Activated naive CD4-positive, alpha-beta T cell treated with anti-CD3 and anti-CD28 coated beads, Interleukin-2, amount 50 U/mL, for 72 hours (primary cell): ENCODE data around the gene FABP3. TPM values are rescaled to one million over a fixed set of nuclear protein-coding genes. Genes with fewer than 3 reads are reported as not detected.
A peak's percentile ranks its signal among the peaks of the same experiment; 100 is the strongest.

Experiments used
- ATAC-seq, 2 donors: fragments of 150-1000 bp; cut with Tn5 transposase; 2 replicates each; pipeline ENCODE4 v1.10.0; 2021; ENCODE audit warnings: mild to moderate bottlenecking in 2 of 2, moderate library complexity in 2 of 2
- DNase-seq, 2 donors: peaks; one replicate each; pipeline ENCODE4 v3.0.0; 2021 to 2022; ENCODE audit warnings: low spot score in 2 of 2
- H3K27ac Mint-ChIP-seq, 2 donors: one replicate each; pipeline ENCODE4 v1.8.0; 2022; ENCODE audit warnings: mild to moderate bottlenecking in 2 of 2, mixed read lengths in 2 of 2
- H3K36me3 Mint-ChIP-seq, 2 donors: one replicate each; pipeline ENCODE4 v1.8.0; 2022; ENCODE audit warnings: mixed read lengths in 2 of 2
- H3K9me3 Mint-ChIP-seq, 2 donors: one replicate each; pipeline ENCODE4 v1.8.0; 2022; ENCODE audit warnings: mixed read lengths in 2 of 2
- total RNA-seq, 2 donors: library from RNA; stranded (reverse); gene quantifications; one replicate each; pipeline ENCODE4 v1.2.3, GENCODE V29; 2022

Gene FABP3
- total RNA-seq, 2 donors from 2014 or later = not detected

GRCh38 chr1:31362032-31362431 lies 10.8 kb downstream of the FABP3 start:
- ATAC-seq (no peak), DNase-seq (no peak)
- Mint-ChIP-seq H3K36me3 (no peaks in the 10 kb centered on the region), H3K9me3 (no peaks in the 10 kb centered on the region), H3K27ac (no peak overlapping the region)

- DNase-seq (no peak), ATAC-seq (no peak)
- Mint-ChIP-seq H3K27ac (no peak overlapping the region), H3K9me3 (no peaks in the 10 kb centered on the region), H3K36me3 (no peaks in the 10 kb centered on the region)
Observed at GRCh38 chr1:31361607-31362006, 11.3 kb downstream of the FABP3 start.

- H3K36me3 Mint-ChIP-seq = no peaks in the 10 kb centered on the region
- no peaks in the 10 kb centered on the region for H3K9me3 Mint-ChIP-seq
- no peak overlapping the region for H3K27ac Mint-ChIP-seq
- no peak for DNase-seq
- ATAC-seq = no peak
Observed at GRCh38 chr1:31356427-31356826, 16.4 kb downstream of the FABP3 start.

GRCh38 chr1:31354283-31354682 lies 18.6 kb downstream of the FABP3 start:
- H3K9me3 Mint-ChIP-seq = no peaks in the 10 kb centered on the region
- H3K36me3 Mint-ChIP-seq = peaks cover 0 to 7% of the 10 kb centered on the region in 2 donors
- no peak overlapping the region for H3K27ac Mint-ChIP-seq
- ATAC-seq (no peak), DNase-seq (no peak)

- ATAC-seq = no peak
- H3K36me3 Mint-ChIP-seq = peaks cover 0 to 7% of the 10 kb centered on the region in 2 donors
- no peak overlapping the region for H3K27ac Mint-ChIP-seq
- no peaks in the 10 kb centered on the region for H3K9me3 Mint-ChIP-seq
- DNase-seq = no peak
Observed at GRCh38 chr1:31348449-31348848, 24.4 kb downstream of the FABP3 start.

- Mint-ChIP-seq H3K9me3 (no peaks in the 10 kb centered on the region), H3K36me3 (peaks cover 0 to 7% of the 10 kb centered on the region in 2 donors), H3K27ac (peak overlapping the region in 1 of 2 donors; percentile 6)
- DNase-seq (no peak), ATAC-seq (no peak)
Observed at GRCh38 chr1:31346785-31347184, 26.1 kb downstream of the FABP3 start.

- H3K36me3 Mint-ChIP-seq = no peaks in the 10 kb centered on the region
- ATAC-seq (no peak), DNase-seq (no peak)
- H3K27ac Mint-ChIP-seq = no peak overlapping the region
- H3K9me3 Mint-ChIP-seq = no peaks in the 10 kb centered on the region
Observed at GRCh38 chr1:31345635-31346034, 27.2 kb downstream of the FABP3 start.

- Mint-ChIP-seq H3K27ac (peak overlapping the region in 1 of 2 donors; percentile 38), H3K36me3 (no peaks in the 10 kb centered on the region), H3K9me3 (no peaks in the 10 kb centered on the region)
- DNase-seq = no peak
- ATAC-seq = peak in 1 of 2 donors; percentile 44
Observed at GRCh38 chr1:31344503-31344902, 28.4 kb downstream of the FABP3 start.

- ATAC-seq = no peak
- H3K36me3 Mint-ChIP-seq = peaks cover 0 to 1% of the 10 kb centered on the region in 2 donors
- no peak overlapping the region for H3K27ac Mint-ChIP-seq
- H3K9me3 Mint-ChIP-seq = no peaks in the 10 kb centered on the region
- DNase-seq = no peak
Observed at GRCh38 chr1:31336687-31337467, 36.0 kb downstream of the FABP3 start.

- ATAC-seq (no peak), DNase-seq (no peak)
- no peak overlapping the region for H3K27ac Mint-ChIP-seq
- H3K36me3 Mint-ChIP-seq = peaks cover 0 to 8% of the 10 kb centered on the region in 2 donors
- no peaks in the 10 kb centered on the region for H3K9me3 Mint-ChIP-seq
Observed at GRCh38 chr1:31335007-31335406, 37.9 kb downstream of the FABP3 start.

GRCh38 chr1:31327381-31327780 lies 45.5 kb downstream of the FABP3 start:
- ATAC-seq (no peak), DNase-seq (no peak)
- Mint-ChIP-seq H3K27ac (no peak overlapping the region), H3K9me3 (no peaks in the 10 kb centered on the region), H3K36me3 (peaks cover 0 to 8% of the 10 kb centered on the region in 2 donors)

GRCh38 chr1:31326461-31326860 lies 46.4 kb downstream of the FABP3 start:
- H3K9me3 Mint-ChIP-seq = no peaks in the 10 kb centered on the region
- DNase-seq (no peak), ATAC-seq (peak; percentile 11 to 20)
- H3K36me3 Mint-ChIP-seq = peaks cover 0 to 3% of the 10 kb centered on the region in 2 donors
- H3K27ac Mint-ChIP-seq = no peak overlapping the region

GRCh38 chr1:31324992-31325391 lies 47.9 kb downstream of the FABP3 start:
- Mint-ChIP-seq H3K36me3 (no peaks in the 10 kb centered on the region), H3K27ac (no peak overlapping the region), H3K9me3 (no peaks in the 10 kb centered on the region)
- no peak for ATAC-seq
- DNase-seq = no peak

- DNase-seq = no peak
- H3K36me3 Mint-ChIP-seq = no peaks in the 10 kb centered on the region
- no peak for ATAC-seq
- H3K27ac Mint-ChIP-seq = no peak overlapping the region
- no peaks in the 10 kb centered on the region for H3K9me3 Mint-ChIP-seq
Observed at GRCh38 chr1:31324093-31324492, 48.8 kb downstream of the FABP3 start.

GRCh38 chr1:31318146-31318545 lies 54.7 kb downstream of the FABP3 start:
- ATAC-seq (no peak), DNase-seq (no peak)
- no peaks in the 10 kb centered on the region for H3K36me3 Mint-ChIP-seq
- no peak overlapping the region for H3K27ac Mint-ChIP-seq
- no peaks in the 10 kb centered on the region for H3K9me3 Mint-ChIP-seq

GRCh38 chr1:31315902-31316301 lies 57.0 kb downstream of the FABP3 start:
- Mint-ChIP-seq H3K9me3 (no peaks in the 10 kb centered on the region), H3K27ac (no peak overlapping the region), H3K36me3 (peaks cover 0 to 5% of the 10 kb centered on the region in 2 donors)
- DNase-seq (no peak), ATAC-seq (no peak)
